Measurements from ENCODE around the gene SPEN.

GRCh38 chr1:15960808-15961207 lies 113.3 kb downstream of the SPEN start:
- TF ChIP-seq, protein P1, sequence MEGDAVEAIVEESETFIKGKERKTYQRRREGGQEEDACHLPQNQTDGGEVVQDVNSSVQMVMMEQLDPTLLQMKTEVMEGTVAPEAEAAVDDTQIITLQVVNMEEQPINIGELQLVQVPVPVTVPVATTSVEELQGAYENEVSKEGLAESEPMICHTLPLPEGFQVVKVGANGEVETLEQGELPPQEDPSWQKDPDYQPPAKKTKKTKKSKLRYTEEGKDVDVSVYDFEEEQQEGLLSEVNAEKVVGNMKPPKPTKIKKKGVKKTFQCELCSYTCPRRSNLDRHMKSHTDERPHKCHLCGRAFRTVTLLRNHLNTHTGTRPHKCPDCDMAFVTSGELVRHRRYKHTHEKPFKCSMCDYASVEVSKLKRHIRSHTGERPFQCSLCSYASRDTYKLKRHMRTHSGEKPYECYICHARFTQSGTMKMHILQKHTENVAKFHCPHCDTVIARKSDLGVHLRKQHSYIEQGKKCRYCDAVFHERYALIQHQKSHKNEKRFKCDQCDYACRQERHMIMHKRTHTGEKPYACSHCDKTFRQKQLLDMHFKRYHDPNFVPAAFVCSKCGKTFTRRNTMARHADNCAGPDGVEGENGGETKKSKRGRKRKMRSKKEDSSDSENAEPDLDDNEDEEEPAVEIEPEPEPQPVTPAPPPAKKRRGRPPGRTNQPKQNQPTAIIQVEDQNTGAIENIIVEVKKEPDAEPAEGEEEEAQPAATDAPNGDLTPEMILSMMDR (IDR thresholded peaks at IDR 0.05; ENCODE audit: borderline replicate concordance, extremely low read depth, low read length, poor library complexity, severe bottlenecking): no peak
- TF ChIP-seq EZH2 (IDR thresholded peaks at IDR 0.05; ENCODE audit: borderline replicate concordance, low read depth, low read length, severe bottlenecking): no peak
